DND-41 (cell line): ENCODE measurements around the gene GPATCH2.
"Not testable (repeated sequence)": the region's sequence is repeated elsewhere in the genome, so short reads cannot be mapped to it uniquely, and the experiment has no call there.

Experiments
- ATAC-seq: fragments of 200-7000 bp; cut with Tn5 transposase; 3 replicates; pipeline ENCODE4 v1.9.1; 2021; ENCODE audit warnings: low read depth; ENCODE audit not compliant: insufficient read depth
- DNase-seq: peaks from one replicate; pipeline ENCODE4 v3.0.0-alpha.2; 2020
- H2AFZ ChIP-seq: 2 replicates; pipeline ENCODE4 v1.6.0; 2012; ENCODE audit warnings: low read depth, low read length
- H3K27ac ChIP-seq: 2 replicates; pipeline ENCODE4 v1.5.1; 2012; ENCODE audit warnings: low read length, inconsistent platforms
- H3K27me3 ChIP-seq: fragments of 200-600 bp; sonication (generic); 2 replicates; pipeline ENCODE4 v1.6.0; 2012; ENCODE audit warnings: low read length, mild to moderate bottlenecking, inconsistent platforms; ENCODE audit not compliant: insufficient read depth, poor library complexity
- H3K36me3 ChIP-seq: 2 replicates; pipeline ENCODE4 v1.5.1; 2012; ENCODE audit warnings: low read length, inconsistent platforms; ENCODE audit not compliant: insufficient read depth
- H3K4me1 ChIP-seq: 2 replicates; pipeline ENCODE4 v1.5.1; 2012; ENCODE audit warnings: mild to moderate bottlenecking, low read length; ENCODE audit not compliant: insufficient read depth
- H3K4me2 ChIP-seq: 2 replicates; pipeline ENCODE4 v1.6.0; 2012; ENCODE audit warnings: mild to moderate bottlenecking, moderate library complexity, low read length, inconsistent platforms; ENCODE audit not compliant: insufficient read depth
- H3K4me3 ChIP-seq, 2 experiments: fragments of 200-600 bp in 1 of 2; shearing (Covaris generic) in 1 of 2; 2 replicates each; pipeline ENCODE4 v1.5.1; 2012 to 2016; ENCODE audit warnings: inconsistent platforms in 2 of 2, low read length in 2 of 2, mild to moderate bottlenecking in 2 of 2, low read depth in 1 of 2, moderate library complexity in 1 of 2
- H3K79me2 ChIP-seq: 2 replicates; pipeline ENCODE4 v1.6.0; 2012; ENCODE audit warnings: low read length, inconsistent platforms; ENCODE audit not compliant: insufficient read depth
- H3K9ac ChIP-seq: 2 replicates; pipeline ENCODE4 v1.6.0; 2012; ENCODE audit warnings: low read depth, mild to moderate bottlenecking, inconsistent platforms, low read length, moderate library complexity
- H3K9me3 ChIP-seq: 2 replicates; pipeline ENCODE4 v1.5.1; 2012; ENCODE audit warnings: low read length, moderate library complexity, mild to moderate bottlenecking, inconsistent platforms; ENCODE audit not compliant: insufficient read depth, severe bottlenecking
- H4K20me1 ChIP-seq: 2 replicates; pipeline ENCODE4 v1.6.0; 2012; ENCODE audit warnings: low read length; ENCODE audit not compliant: insufficient read depth
- EZH2 ChIP-seq: IDR thresholded peaks from 3 replicates; pipeline ENCODE4 v1.6.1; 2012; ENCODE audit warnings: borderline replicate concordance, low read depth, mild to moderate bottlenecking, moderate library complexity, low read length, inconsistent platforms; ENCODE audit not compliant: severe bottlenecking
- TF ChIP-seq, protein P1 (sequence below): IDR thresholded peaks from 2 replicates; pipeline ENCODE4 v1.5.1; 2012; ENCODE audit warnings: borderline replicate concordance, low read length, moderate library complexity, mild to moderate bottlenecking; ENCODE audit not compliant: poor library complexity, severe bottlenecking; ENCODE audit errors: extremely low read depth

GPATCH2 gene

GRCh38 chr1:217599154-217599553 is 31.7 kb downstream of the GPATCH2 start:
- H3K4me1 ChIP-seq = no peaks in the 10 kb centered on the region
- TF ChIP-seq EZH2 = no peak
- TF ChIP-seq, protein P1, sequence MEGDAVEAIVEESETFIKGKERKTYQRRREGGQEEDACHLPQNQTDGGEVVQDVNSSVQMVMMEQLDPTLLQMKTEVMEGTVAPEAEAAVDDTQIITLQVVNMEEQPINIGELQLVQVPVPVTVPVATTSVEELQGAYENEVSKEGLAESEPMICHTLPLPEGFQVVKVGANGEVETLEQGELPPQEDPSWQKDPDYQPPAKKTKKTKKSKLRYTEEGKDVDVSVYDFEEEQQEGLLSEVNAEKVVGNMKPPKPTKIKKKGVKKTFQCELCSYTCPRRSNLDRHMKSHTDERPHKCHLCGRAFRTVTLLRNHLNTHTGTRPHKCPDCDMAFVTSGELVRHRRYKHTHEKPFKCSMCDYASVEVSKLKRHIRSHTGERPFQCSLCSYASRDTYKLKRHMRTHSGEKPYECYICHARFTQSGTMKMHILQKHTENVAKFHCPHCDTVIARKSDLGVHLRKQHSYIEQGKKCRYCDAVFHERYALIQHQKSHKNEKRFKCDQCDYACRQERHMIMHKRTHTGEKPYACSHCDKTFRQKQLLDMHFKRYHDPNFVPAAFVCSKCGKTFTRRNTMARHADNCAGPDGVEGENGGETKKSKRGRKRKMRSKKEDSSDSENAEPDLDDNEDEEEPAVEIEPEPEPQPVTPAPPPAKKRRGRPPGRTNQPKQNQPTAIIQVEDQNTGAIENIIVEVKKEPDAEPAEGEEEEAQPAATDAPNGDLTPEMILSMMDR = no peak
- no peak overlapping the region for H3K4me2 ChIP-seq
- H3K36me3 ChIP-seq = no peaks in the 10 kb centered on the region; the same call in 1 of the 2 replicates
- no peak overlapping the region for H2AFZ ChIP-seq
- H3K27ac ChIP-seq = no peak overlapping the region
- H4K20me1 ChIP-seq = no peaks in the 10 kb centered on the region
- H3K4me3 ChIP-seq = no peak overlapping the region
- H3K27me3 ChIP-seq = no peaks in the 10 kb centered on the region
- no peak for DNase-seq
- ATAC-seq = no peak
- H3K9me3 ChIP-seq = no peaks in the 10 kb centered on the region
- no peak overlapping the region for H3K9ac ChIP-seq
- H3K79me2 ChIP-seq = no peaks in the 10 kb centered on the region

DNA sequence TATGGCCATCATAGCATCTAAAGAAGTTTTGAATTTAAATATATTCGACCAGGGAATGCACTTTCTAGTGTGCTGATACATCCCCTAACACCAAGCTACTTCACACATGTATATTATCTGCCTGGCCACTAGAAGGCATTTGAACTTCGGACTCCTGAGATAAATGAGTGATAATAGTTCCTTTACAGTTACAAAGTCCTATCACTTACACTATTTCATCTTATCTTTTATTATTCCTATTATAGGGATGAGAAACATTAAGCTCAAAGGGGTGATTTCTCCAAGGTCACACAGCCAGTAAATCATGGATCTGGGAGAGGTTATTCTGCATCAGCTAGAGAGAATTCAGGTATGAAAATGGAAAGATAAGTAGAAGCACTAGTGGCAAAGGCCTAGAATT is 40.3 kb downstream of the GPATCH2 start:
- no peaks in the 10 kb centered on the region for H3K4me1 ChIP-seq
- H3K4me3 ChIP-seq = no peak overlapping the region
- no peaks in the 10 kb centered on the region for H3K79me2 ChIP-seq
- TF ChIP-seq, protein P1 = no peak
- TF ChIP-seq EZH2 = no peak
- no peak overlapping the region for H3K27ac ChIP-seq
- H3K9me3 ChIP-seq = no peaks in the 10 kb centered on the region
- H4K20me1 ChIP-seq = no peaks in the 10 kb centered on the region
- ATAC-seq (no peak), DNase-seq (no peak)
- no peaks in the 10 kb centered on the region for H3K27me3 ChIP-seq
- H3K9ac ChIP-seq = no peak overlapping the region
- H2AFZ ChIP-seq = no peak overlapping the region
- H3K4me2 ChIP-seq = no peak overlapping the region
- no peaks in the 10 kb centered on the region for H3K36me3 ChIP-seq

GRCh38 chr1:217586586-217586985 is 44.3 kb downstream of the GPATCH2 start:
- no peaks in the 10 kb centered on the region for H3K9me3 ChIP-seq
- H3K79me2 ChIP-seq = no peaks in the 10 kb centered on the region
- H3K4me3 ChIP-seq = no peak overlapping the region
- ATAC-seq (no peak), DNase-seq (no peak)
- H3K27me3 ChIP-seq = no peaks in the 10 kb centered on the region
- no peak overlapping the region for H3K9ac ChIP-seq
- no peaks in the 10 kb centered on the region for H3K4me1 ChIP-seq
- no peak overlapping the region for H3K4me2 ChIP-seq
- no peaks in the 10 kb centered on the region for H4K20me1 ChIP-seq
- no peak overlapping the region for H3K27ac ChIP-seq
- H3K36me3 ChIP-seq = no peaks in the 10 kb centered on the region
- TF ChIP-seq, protein P1 = no peak
- no peak for TF ChIP-seq EZH2
- H2AFZ ChIP-seq = no peak overlapping the region

DNA sequence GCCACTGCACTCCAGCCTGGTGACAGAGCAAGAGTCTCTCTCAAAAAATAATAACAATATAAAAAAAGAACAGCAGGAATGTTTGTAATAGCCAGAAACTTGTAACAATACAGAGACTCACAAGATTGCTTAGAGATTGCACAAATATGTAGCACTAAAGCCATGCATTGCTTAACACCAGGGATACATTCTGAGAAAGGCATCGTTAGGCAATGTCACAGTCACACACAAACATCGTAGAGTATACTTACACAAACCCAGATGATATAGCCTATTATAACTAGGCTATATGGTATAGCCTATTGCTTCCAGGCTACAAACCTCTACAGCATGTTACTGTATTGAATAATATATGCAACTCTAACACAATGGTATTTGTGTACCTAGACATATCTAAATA is 45.3 kb downstream of the GPATCH2 start:
- Histone ChIP-seq H3K4me2 (no peak overlapping the region), H3K27ac (no peak overlapping the region), H4K20me1 (no peaks in the 10 kb centered on the region), H3K9ac (no peak overlapping the region), H2AFZ (no peak overlapping the region), H3K9me3 (no peaks in the 10 kb centered on the region), H3K36me3 (no peaks in the 10 kb centered on the region), H3K79me2 (no peaks in the 10 kb centered on the region), H3K27me3 (no peaks in the 10 kb centered on the region), H3K4me3 (no peak overlapping the region), H3K4me1 (no peaks in the 10 kb centered on the region)
- TF ChIP-seq EZH2 = no peak
- TF ChIP-seq, protein P1 = no peak
- no peak for ATAC-seq
- DNase-seq = no peak

DNA sequence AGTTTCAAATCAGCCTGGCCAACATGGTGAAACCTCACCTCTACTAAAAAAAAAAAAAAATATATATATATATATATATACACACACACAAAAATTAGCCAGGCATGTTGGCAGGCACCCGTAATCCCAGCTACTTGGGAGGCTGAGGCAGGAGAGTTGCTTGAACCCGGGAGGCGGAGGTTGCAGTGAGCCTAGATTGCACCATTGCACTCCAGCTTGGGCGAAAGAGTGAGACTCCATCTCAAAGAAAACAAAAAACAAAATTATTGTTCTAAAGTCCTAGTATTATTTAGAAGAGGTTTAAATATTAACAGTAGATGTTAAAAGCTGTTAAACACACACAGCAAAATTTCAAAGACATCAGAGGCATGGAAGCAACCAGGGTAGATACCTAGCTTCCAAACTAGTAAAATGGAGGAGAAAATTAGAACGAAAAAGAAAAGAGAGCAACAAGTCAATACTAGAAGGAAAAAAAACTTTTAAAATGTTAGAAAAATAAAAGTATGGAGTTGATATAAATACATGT is 46.5 kb downstream of the GPATCH2 start:
- H3K79me2 ChIP-seq = not testable (repeated sequence)

More for the DNA sequence above, 46.5 kb downstream of the GPATCH2 start:
- not testable (repeated sequence) for H3K4me3 ChIP-seq, H3K27ac ChIP-seq, H3K36me3 ChIP-seq, H3K9ac ChIP-seq, H3K9me3 ChIP-seq, DNase-seq, H3K4me2 ChIP-seq, H2AFZ ChIP-seq, H4K20me1 ChIP-seq, ATAC-seq, H3K27me3 ChIP-seq, H3K4me1 ChIP-seq
